DLD1 (cell line): ENCODE data around the gene RNF208.
"Not testable (repeated sequence)": the region's sequence is repeated elsewhere in the genome, so short reads cannot be mapped to it uniquely, and the experiment has no call there.

Source experiments
- in situ Hi-C: cut with HindIII; loops from 2 replicates; pipeline ENCODE4 v1.10.0; 2017; ENCODE audit warnings: low sequenced_read_pairs

RNF208 gene

DNA sequence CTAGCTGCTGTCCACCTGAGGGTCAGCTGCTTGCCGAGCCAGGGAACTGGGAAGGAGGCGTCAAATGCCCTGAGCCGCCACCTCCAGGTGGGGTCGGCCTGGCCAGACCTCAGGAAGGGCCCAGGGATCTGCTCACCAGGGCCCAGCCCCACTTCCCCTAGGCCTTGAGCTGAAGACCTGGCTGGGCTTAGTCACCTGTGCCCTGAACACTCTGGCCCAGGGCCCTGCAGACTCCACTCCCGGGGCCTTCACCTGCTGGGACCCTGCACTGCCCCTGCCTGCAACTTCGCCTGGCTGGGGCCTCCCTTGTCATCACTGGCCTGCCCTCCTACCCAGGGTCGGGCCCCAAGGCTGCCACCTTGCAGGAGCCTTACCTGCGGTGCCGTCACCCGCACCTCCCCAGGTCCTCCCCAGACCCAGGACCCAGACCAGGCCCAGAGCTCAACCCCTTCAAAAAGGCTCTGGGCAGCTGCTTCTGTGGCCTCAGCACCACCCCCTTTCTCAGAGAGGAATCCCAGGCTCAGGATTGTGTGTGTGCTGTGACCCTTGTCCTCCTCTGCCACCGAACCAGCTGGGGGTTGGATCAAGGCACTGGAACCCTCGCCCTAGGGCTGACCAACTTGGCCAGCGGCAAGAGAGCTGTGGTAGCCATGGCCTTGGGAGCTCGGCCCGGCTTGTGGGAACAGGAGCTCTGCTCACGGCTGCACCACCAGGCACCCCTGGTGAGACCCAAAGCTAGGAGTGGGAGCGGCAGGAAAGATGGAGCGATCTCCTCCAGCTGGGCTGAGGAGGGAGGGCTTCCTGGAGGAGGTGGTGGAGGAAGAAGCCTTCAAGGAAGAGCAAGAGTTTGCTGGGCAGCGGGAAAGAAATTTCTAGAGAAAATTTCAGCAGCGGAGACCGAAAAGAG lies 31.9 kb upstream of the RNF208 start:
- in situ Hi-C loops: no loop called here

DNA sequence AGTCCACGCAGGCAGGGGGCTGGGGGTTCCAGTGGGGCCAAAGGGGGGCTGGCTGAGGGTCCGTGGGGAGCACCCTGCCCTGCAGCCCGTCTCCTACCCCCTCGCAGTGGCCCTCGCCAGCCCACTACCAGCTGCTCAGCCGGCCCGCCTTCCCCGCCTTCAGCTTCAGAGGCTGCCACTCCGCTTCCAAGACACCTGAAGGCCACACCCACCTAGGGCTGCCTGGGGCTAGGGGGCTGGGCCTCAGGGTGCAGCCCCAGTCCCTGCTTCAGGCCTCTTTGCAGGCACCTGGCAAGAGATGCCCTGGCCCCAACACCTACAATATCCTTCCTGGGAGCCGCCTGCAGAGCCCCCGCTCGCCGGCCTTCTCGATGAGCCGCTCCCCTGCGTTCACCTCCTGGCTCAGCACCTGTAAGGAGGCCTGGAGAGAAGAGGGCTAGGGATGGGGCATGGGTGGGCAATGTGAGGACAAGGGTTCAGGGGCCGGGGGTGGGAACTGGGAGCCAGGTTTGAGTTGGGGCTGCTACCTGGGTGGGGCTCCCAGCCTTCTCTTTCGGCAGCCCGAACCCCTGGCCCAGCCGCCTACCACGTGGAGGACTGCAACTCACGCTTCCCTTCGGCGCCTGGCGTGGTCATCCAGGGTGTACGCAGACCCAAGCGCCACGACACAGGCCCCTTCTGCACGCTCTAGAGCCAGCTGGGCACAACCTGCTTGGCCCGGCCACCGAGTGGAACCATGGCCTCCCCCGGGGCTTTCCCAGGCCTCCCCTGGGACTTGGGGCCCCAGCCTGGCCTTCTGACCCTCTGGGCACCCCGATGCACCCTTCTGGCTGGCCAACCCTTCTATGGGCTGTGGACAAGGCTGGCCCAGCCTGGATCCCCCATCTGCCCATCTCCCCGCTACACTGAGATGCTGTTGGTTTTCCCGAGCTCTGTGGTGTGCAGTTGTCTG lies 30.8 kb upstream of the RNF208 start:
- in situ Hi-C loops: no loop called here

- in situ Hi-C loops: no loop called here
Observed at GRCh38 chr9:137251490-137252268, 29.6 kb upstream of the RNF208 start.

GRCh38 chr9:137251194-137251461 lies 29.1 kb upstream of the RNF208 start, which contains the start of gene STPG3:
TSS of gene STPG3 (plus strand) at chr9:137251286. CDS start at chr9:137251287, 1 bp downstream.
- in situ Hi-C loops: no loop called here

GRCh38 chr9:137250329-137251193 lies 28.5 kb upstream of the RNF208 start:
- in situ Hi-C loops: no loop called here

GRCh38 chr9:137247916-137248175 lies 25.8 kb upstream of the RNF208 start:
- in situ Hi-C loops: no loop called here

- in situ Hi-C loops: no loop called here
Observed at GRCh38 chr9:137247135-137247915, 25.3 kb upstream of the RNF208 start.

- in situ Hi-C loops: no loop called here
Observed at GRCh38 chr9:137245450-137246421, 23.7 kb upstream of the RNF208 start.

DNA sequence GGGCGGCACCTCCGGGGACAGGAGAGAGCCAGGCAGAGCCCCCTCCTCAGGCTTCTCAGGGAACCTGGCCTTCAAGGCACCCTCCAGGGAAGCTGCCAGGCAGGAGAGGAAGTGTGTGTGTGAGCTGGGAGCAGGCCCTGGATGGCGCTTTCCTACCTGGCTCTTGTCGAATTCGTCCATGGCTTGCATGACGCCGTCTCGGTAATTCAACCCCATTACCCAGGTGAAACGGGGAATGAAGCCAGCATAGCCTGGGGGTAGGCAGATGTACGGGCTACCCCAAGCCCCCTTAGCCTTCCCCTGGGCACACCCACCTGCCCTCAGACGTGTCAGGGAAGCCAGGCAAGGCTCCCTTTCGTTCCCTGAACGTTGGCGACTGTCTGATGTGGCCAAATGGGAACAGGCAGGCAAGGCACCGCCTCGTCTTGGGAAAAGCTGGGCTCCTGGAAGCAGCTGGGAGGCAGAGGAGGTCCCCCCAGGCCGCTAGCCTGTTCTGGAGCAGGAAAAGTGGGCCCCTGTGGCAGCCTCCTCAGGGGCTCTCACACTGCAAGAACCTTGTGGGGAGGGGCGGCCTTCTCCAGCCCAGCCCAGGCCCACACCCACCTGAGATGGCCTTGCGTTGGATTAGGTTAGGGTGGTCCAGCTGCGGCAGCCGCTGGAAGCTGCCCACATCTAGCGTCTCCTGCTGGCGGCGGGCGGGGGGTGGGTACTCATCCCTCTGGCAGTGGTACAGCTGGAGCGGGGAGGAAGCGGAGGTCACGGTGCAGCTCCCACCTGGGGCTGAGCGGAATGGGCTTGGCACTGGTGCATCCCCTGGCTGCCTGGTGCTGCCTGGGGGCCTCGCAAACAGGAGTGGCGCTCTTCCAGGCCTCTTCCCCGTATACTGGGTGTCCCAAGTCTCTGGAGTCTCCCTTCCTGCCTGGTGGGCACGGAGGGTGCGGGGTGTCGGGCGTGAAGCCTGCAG lies 22.7 kb upstream of the RNF208 start:
- in situ Hi-C loops: no loop called here

- in situ Hi-C loops: no loop called here
Observed at GRCh38 chr9:137243626-137244485, 21.8 kb upstream of the RNF208 start.

DNA sequence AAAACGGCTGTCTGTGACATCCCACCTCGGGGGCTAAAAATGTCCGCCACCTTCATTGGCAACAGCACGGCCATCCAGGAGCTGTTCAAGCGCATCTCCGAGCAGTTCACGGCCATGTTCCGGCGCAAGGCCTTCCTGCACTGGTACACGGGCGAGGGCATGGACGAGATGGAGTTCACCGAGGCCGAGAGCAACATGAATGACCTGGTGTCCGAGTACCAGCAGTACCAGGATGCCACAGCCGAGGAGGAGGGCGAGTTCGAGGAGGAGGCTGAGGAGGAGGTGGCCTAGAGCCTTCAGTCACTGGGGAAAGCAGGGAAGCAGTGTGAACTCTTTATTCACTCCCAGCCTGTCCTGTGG lies 21.2 kb upstream of the RNF208 start:
- in situ Hi-C loops: not testable (repeated sequence)

DNA sequence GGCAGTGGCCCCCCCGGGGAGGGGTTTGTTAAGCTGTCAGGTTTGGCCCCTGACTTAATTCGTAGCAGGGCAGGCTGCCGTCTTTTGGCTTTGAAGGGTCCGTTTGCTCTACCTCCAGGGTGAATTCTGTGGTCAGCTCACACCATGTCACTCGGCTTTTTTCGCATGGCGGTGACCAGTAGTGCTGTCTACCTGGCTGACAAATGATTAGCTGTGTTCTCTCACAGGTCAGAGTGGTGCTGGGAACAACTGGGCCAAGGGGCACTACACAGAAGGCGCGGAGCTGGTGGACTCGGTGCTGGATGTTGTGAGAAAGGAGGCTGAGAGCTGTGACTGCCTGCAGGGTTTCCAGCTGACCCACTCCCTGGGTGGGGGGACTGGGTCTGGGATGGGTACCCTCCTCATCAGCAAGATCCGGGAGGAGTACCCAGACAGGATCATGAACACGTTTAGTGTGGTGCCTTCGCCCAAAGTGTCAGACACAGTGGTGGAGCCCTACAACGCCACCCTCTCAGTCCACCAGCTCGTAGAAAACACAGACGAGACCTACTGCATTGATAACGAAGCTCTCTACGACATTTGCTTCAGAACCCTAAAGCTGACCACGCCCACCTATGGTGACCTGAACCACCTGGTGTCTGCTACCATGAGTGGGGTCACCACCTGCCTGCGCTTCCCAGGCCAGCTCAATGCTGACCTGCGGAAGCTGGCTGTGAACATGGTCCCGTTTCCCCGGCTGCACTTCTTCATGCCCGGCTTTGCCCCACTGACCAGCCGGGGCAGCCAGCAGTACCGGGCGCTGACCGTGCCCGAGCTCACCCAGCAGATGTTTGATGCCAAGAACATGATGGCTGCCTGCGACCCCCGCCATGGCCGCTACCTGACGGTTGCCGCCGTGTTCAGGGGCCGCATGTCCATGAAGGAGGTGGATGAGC lies 20.5 kb upstream of the RNF208 start:
- in situ Hi-C loops: no loop called here

GRCh38 chr9:137241490-137242268 lies 19.6 kb upstream of the RNF208 start:
- in situ Hi-C loops: no loop called here

- in situ Hi-C loops: no loop called here
Observed at GRCh38 chr9:137240841-137241489, 18.9 kb upstream of the RNF208 start, which contains the start of gene TUBB4B. TSS of gene TUBB4B (plus strand) at chr9:137241287. CDS start at chr9:137241361, 74 bp downstream.
